HG03280 (cell line): ENCODE measurements around the gene TREX2.
"Not testable (repeated sequence)": the region's sequence is repeated elsewhere in the genome, so short reads cannot be mapped to it uniquely, and the experiment has no call there.

Source experiments
- ATAC-seq: cut with Tn5 transposase; IDR thresholded peaks from one replicate; pipeline ENCODE4 v1.9.1; 2021; ENCODE audit warnings: mild to moderate bottlenecking, moderate library complexity; ENCODE audit not compliant: unreplicated experiment

Gene TREX2

GRCh38 chrX:153410888-153411254, 35.0 kb downstream of the TREX2 start:
- ATAC-seq: no peak

DNA sequence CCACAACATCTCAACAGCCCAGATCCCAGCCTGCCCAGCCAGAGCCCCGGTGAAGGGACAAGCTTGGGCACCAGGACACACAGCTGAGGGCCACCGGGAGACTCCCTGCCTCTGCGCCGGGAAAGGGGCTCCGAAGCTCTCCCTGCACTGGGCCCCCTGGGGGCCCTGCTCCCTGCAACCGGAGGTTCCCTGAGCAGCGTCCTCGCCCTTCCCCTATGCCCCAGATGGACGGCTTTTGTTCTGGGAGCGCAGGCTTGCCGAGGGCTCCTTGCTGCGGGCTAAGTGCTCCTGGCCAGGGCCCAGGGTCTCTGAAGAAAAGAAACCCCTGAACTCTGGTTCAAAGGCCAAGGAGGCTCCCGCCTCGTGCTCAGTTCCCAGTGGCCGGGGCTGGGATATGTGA, 35.5 kb downstream of the TREX2 start:
- no peak for ATAC-seq

- no peak for ATAC-seq
Measured at GRCh38 chrX:153409414-153410101, 36.3 kb downstream of the TREX2 start.

GRCh38 chrX:153408871-153409351, 36.9 kb downstream of the TREX2 start:
- no peak for ATAC-seq

DNA sequence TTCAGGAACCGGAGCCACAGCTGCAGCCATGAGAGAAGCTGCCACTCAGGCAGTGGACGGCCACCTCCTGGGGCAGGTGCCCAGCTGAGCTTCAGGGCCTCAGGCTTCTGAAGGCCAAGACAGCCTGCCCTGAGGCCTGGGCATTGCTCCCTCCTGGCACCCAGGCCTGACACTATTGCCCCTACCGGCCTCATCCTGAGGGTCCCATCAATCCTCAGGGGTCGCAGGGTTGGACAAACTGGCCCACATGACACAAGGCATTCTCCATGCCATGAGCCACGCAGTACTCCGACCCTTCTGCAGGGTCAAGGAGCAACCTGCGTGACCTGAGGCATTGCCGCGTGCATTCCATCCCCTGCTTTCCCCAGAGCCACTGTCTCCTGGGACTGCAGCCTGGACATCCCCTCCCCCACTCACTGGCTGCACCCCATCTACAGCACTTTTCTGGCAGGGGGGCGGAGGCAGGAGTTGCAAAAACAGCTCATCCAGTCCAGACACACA, 37.6 kb downstream of the TREX2 start:
- no peak for ATAC-seq

- no peak for ATAC-seq
Measured at GRCh38 chrX:153407736-153408135, 38.1 kb downstream of the TREX2 start.

GRCh38 chrX:153406903-153407302, 39.0 kb downstream of the TREX2 start:
- no peak for ATAC-seq

DNA sequence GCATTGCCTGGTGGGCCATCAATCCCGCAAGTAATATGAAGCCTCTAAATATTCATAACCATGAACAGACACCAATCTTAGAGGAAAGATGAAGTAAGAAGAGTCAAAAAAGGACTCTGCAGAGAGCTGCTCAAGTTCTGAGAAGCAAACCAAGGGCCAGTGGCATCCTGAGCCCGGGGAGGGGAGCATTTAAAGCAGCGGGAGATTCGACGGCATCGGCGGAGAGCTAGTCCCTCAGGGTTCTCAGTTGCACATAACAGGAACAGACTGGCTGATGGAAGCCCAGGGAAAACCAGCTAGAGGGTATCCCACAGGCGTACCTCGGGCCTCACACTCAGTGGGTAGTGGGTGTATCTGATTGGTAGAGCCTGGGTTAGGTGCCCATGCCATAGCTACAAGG, 39.8 kb downstream of the TREX2 start:
- no peak for ATAC-seq

DNA sequence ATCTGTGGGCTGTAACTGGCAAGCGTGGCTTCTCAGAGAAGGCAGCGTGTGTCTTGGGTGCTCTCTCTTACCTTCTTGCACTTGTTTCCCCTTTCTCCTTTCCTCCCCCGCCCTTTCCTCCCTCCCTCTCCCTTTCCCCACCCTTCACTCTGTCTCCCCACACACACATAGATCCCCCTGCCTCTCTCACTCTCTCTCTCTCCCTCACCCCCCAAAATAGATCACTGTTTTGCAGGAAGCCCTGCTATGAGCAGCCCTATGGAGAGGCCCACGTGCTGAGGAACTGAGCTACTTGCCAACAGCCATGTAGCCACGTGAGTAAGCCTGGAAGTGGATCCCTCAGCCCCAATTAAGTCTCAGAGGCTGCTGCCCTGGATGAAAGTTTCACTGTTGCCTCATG, 40.4 kb downstream of the TREX2 start:
- ATAC-seq: no peak

GRCh38 chrX:153404333-153404732, 41.5 kb downstream of the TREX2 start:
- not testable (repeated sequence) for ATAC-seq

GRCh38 chrX:153401133-153401764, 44.6 kb downstream of the TREX2 start, which contains the start of gene PNMA6E:
Gene PNMA6E, minus strand, starts transcription at chrX:153401350. Its CDS starts 2,501 bp downstream, at chrX:153398849.
- no peak for ATAC-seq

- ATAC-seq: peak; percentile 50
Measured at GRCh38 chrX:153400146-153401132, 45.4 kb downstream of the TREX2 start.

DNA sequence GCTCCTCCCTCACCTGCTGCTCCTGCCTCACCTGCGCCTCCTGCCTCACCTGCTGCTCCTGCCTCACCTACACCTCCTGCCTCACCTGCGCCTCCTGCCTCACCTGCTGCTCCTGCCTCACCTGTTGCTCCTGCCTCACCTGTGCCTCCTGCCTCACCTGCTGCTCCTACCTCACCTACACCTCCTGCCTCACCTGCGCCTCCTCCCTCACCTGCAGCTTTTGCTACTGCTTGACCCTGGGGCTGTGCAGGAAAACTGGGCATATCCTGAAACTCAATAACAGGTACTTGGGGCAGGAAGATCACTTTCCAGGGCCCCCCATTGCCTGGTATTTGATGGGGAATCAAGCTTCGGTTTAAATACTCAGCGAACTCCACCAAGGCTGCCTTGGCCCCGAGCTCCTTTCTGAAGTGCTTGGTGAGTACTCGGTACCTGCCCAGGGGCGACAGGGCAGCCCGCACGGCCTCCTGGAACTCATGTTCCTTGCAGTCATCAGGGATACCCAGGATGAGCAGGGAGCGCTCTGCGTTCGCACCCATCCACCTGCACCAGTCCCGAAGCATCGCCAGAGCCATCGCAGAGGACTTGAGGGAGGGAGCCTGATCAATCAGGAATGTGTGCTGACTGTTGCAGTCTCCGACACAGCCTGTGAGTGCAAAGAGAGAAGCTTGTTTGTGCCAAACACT, 47.4 kb downstream of the TREX2 start:
- ATAC-seq: no peak

DNA sequence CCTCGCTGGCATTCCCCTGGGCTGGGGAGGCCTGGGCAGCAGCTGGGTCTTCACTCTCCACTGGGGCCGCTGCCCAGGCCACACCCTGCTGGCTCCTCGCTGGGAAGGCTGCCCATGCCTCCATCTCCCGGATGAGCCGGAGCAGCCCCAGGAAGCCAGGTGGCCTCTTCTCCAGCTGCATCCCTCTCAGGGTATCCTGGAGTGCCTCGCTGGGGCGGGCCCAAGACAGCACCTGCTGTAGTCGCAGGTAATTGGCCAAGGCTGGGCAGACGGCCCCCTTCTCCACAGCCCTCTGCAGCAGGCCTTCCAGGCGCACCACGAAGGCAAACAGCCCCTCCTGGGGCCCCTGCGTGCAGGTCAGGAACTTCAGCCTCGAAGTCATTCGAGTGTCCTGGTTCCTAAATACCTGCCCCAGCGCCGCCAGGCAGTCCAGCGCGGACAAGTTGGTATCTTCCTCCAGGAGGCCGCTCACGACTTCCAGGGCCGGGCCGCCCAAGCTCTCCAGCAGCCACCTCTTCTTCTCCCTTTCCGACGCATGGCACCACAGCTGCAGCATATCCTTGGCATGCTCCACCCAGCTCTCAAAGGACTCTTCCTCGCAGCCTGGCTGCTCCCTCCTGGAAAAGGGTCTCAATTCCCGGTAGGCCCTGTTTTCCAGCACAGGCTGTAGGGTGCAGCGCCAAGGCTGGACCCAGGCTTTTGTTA, 48.4 kb downstream of the TREX2 start:
- ATAC-seq: no peak

GRCh38 chrX:153396320-153397195, 49.3 kb downstream of the TREX2 start:
- no peak for ATAC-seq

DNA sequence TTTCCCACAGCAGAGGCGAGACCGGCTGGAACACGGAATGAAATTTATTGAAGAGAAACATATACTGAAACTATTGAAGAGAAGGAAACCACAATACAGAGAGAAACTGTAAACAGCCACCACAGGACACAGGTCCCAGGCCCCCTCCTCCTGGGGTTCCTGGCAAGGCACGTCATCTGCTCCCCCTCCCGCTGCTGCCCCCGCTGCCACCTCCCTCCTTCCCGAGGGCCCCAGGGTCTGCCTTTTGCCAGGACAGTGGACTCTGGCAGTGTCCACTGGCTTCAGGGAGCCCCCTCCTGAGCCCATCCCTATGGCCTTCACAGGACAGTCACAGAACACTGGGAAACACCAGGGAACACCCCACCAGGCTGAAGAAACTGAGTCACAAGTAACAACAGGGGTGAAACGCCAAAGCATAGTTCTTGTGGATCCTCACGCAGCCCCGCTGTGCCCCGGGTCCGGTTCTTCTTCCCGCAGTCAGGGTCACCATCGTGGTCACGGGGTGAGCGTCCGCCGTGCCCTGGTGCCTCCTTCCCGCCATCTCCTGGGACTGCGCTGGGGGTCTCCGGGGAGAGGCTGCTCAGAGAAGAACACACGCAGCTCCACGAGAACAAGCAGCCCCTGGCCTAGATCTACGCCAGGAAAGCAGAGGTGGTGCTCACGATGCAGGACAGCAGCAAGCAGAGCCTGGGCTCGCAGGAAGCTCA, 50.1 kb downstream of the TREX2 start:
- no peak for ATAC-seq

- ATAC-seq: no peak
Measured at GRCh38 chrX:153394612-153395011, 51.2 kb downstream of the TREX2 start.
